ENCODE measurements around the gene CHID1.

DNA sequence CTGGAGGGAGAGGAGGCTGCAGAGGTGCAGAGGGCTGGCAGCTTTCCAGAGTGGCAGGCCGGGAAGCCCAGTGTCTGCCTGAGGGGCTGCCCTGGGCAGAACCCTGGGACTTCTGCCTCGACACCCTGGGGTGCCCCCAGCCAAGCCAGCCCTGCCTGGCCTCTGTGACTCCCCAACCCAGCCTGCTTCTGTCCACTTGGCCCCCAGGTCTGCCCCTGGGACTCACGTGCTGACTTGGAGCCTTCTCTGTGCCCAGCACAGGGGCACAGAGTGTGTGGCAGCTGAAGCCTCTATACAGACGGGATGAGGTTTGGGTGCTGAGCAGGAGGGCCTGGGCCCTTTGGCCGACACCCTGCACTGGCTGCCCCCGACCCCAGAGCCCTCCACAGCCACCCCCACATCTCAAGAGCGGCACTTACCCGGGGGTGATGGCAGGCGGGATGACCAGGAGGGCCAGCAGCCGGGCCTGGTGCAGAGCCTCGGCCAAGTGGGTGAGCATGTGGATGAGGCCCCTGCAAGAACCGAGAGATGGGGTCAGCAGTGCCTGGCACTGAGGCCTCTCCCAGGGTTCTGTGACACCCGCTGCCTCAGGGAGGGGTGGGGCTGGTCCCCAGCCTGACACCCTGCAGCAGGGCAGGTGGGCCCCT is 17.5 kb downstream of the CHID1 start:
- TF ChIP-seq, protein P1, sequence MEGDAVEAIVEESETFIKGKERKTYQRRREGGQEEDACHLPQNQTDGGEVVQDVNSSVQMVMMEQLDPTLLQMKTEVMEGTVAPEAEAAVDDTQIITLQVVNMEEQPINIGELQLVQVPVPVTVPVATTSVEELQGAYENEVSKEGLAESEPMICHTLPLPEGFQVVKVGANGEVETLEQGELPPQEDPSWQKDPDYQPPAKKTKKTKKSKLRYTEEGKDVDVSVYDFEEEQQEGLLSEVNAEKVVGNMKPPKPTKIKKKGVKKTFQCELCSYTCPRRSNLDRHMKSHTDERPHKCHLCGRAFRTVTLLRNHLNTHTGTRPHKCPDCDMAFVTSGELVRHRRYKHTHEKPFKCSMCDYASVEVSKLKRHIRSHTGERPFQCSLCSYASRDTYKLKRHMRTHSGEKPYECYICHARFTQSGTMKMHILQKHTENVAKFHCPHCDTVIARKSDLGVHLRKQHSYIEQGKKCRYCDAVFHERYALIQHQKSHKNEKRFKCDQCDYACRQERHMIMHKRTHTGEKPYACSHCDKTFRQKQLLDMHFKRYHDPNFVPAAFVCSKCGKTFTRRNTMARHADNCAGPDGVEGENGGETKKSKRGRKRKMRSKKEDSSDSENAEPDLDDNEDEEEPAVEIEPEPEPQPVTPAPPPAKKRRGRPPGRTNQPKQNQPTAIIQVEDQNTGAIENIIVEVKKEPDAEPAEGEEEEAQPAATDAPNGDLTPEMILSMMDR (IDR thresholded peaks at IDR 0.05; ENCODE audit: insufficient read depth, low read depth, low read length): no peak
- TF ChIP-seq EZH2 (IDR thresholded peaks at IDR 0.05; ENCODE audit: insufficient read depth, low read length): no peak

Measured in astrocyte (in vitro differentiated cells and primary cell).